ENCODE results near the gene GUCY2C. TPM values are rescaled to one million over a fixed set of nuclear protein-coding genes. Genes with fewer than 3 reads are reported as not detected.

GUCY2C gene
- total RNA-seq, 1 donor from 2014 or later, result not detected

GRCh38 chr12:14654416-14654815, 42.0 kb downstream of the GUCY2C start:
- TF ChIP-seq CTCF (conservative IDR thresholded peaks at IDR 0.05), result no peak
- H3K36me3 Mint-ChIP-seq (ENCODE audit: low read depth), result no peaks in the 10 kb centered on the region
- DNase-seq (ENCODE audit: low read depth, low spot score), result no peak

GRCh38 chr12:14652483-14652882, 43.9 kb downstream of the GUCY2C start:
- Mint-ChIP-seq H3K27ac (ENCODE audit: unreplicated experiment) (no peak overlapping the region), H3K9me3 (no peaks in the 10 kb centered on the region), H3K4me3 (no peak overlapping the region), H3K27me3 (ENCODE audit: low read depth) (no peaks in the 10 kb centered on the region), H3K4me1 (peaks cover 9% of the 10 kb centered on the region), H3K36me3 (ENCODE audit: low read depth) (no peaks in the 10 kb centered on the region)
- no peak for TF ChIP-seq CTCF (conservative IDR thresholded peaks at IDR 0.05)
- DNase-seq (ENCODE audit: low read depth, low spot score), result no peak

More at GRCh38 chr12:14654416-14654815, 42.0 kb downstream of the GUCY2C start:
- no peak overlapping the region for H3K27ac Mint-ChIP-seq (ENCODE audit: unreplicated experiment)
- no peaks in the 10 kb centered on the region for H3K27me3 Mint-ChIP-seq (ENCODE audit: low read depth)
- H3K4me3 Mint-ChIP-seq, result no peak overlapping the region
- peaks cover 9% of the 10 kb centered on the region for H3K4me1 Mint-ChIP-seq
- no peaks in the 10 kb centered on the region for H3K9me3 Mint-ChIP-seq

- no peaks in the 10 kb centered on the region for H3K36me3 Mint-ChIP-seq (ENCODE audit: low read depth)
- H3K9me3 Mint-ChIP-seq, result no peaks in the 10 kb centered on the region
- no peaks in the 10 kb centered on the region for H3K27me3 Mint-ChIP-seq (ENCODE audit: low read depth)
- H3K4me1 Mint-ChIP-seq, result peaks cover 9% of the 10 kb centered on the region
- no peak overlapping the region for H3K4me3 Mint-ChIP-seq
- no peak for TF ChIP-seq CTCF (conservative IDR thresholded peaks at IDR 0.05)
- DNase-seq (ENCODE audit: low read depth, low spot score), result no peak
- H3K27ac Mint-ChIP-seq (ENCODE audit: unreplicated experiment), result no peak overlapping the region
Measured at GRCh38 chr12:14651371-14651770, 45.0 kb downstream of the GUCY2C start.

- Mint-ChIP-seq H3K27ac (ENCODE audit: unreplicated experiment) (no peak overlapping the region), H3K36me3 (ENCODE audit: low read depth) (no peaks in the 10 kb centered on the region), H3K9me3 (no peaks in the 10 kb centered on the region), H3K27me3 (ENCODE audit: low read depth) (no peaks in the 10 kb centered on the region), H3K4me1 (peaks cover 9% of the 10 kb centered on the region), H3K4me3 (no peak overlapping the region)
- no peak for DNase-seq (ENCODE audit: low read depth, low spot score)
- no peak for TF ChIP-seq CTCF (conservative IDR thresholded peaks at IDR 0.05)
Measured at GRCh38 chr12:14650789-14651188, 45.6 kb downstream of the GUCY2C start.

- Mint-ChIP-seq H3K4me3 (no peak overlapping the region), H3K27ac (ENCODE audit: unreplicated experiment) (no peak overlapping the region), H3K4me1 (no peaks in the 10 kb centered on the region), H3K9me3 (no peaks in the 10 kb centered on the region), H3K36me3 (ENCODE audit: low read depth) (no peaks in the 10 kb centered on the region), H3K27me3 (ENCODE audit: low read depth) (no peaks in the 10 kb centered on the region)
- no peak for TF ChIP-seq CTCF (conservative IDR thresholded peaks at IDR 0.05)
- DNase-seq (ENCODE audit: low read depth, low spot score), result no peak
Measured at GRCh38 chr12:14647028-14647750, 49.2 kb downstream of the GUCY2C start.
